NCI-H1105 (cell line): ENCODE measurements around the gene NSD1.
"Not testable (repeated sequence)": the region's sequence is repeated elsewhere in the genome, so short reads cannot be mapped to it uniquely, and the experiment has no call there.

Experiments
- DNase-seq: peaks from one replicate; lab custom pipeline; 2025; lab: John Stamatoyannopoulos, UW

NSD1 gene

GRCh38 chr5:177290816-177291596, 157.4 kb downstream of the NSD1 start:
- DNase-seq: no peak

- no peak for DNase-seq
Observed at GRCh38 chr5:177291735-177292134, 158.2 kb downstream of the NSD1 start.

- DNase-seq: no peak
Observed at GRCh38 chr5:177293819-177294581, 160.4 kb downstream of the NSD1 start.

- DNase-seq: no peak
Observed at GRCh38 chr5:177294632-177295031, 161.1 kb downstream of the NSD1 start.

DNA sequence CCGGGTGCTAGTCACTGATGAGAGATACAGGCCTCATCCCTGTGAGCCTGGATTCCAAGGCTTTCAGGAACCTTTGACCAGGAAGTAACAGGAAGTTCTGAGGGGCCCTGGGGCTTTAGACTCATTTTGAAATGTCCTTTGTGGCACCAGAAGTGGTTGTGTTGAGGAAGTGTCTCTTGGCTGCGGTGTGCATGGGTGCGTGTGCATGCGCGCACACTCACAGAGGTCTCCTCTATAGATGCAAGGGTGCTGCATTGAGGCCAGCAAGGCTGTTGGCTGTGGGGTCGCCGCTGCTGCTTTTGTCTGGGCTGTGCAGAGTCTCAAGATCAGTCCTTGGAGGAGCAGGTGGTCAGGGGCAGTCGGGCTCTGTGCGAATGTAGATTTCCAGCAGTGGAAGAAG, 162.4 kb downstream of the NSD1 start:
- DNase-seq: no peak

- no peak for DNase-seq
Observed at GRCh38 chr5:177296581-177296980, 163.0 kb downstream of the NSD1 start.

- no peak for DNase-seq
Observed at GRCh38 chr5:177297922-177298321, 164.3 kb downstream of the NSD1 start.

DNA sequence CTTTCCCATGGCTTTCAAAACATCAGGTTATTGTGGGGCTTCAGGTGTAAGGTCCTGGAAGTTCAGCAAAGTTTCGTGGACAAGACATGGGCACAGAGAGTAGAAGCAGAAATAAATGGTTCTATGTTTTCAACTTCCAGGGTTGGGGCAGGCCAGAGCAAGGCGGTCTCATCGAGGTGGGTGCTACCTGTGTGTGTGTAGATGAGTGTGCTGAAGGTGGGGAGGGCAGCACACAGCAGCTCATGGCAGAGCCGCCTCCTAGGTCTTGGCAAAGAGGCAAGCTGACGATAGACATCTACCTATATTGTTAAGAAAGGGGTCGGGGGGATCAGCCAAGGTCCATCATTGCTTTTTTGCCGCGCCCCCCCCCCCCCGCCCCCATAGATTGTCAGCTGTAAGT, 166.1 kb downstream of the NSD1 start:
- DNase-seq: no peak

- DNase-seq: no peak
Observed at GRCh38 chr5:177300236-177300880, 166.8 kb downstream of the NSD1 start.

DNA sequence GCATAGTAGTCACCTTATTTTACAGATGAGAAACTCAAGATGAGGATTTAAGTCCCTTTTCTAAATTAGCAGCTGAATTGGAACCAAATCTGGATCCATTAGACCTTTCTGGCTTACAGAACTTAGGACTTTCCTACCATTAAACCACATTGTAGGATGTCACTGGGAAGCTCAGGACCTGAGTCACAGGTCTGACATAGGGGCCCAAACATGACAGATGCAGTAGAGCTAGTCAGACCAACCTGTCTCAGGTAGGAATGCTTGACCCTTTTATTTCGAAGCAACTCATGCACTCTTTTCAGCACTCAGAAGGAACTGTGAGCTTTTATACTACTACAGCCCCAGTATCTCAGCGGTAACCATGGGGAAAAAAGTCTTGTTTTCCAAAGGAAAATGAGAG, 167.4 kb downstream of the NSD1 start:
- no peak for DNase-seq

- DNase-seq: peak; percentile 87
Observed at GRCh38 chr5:177301503-177302165, 168.1 kb downstream of the NSD1 start.

GRCh38 chr5:177302354-177303110, 169.0 kb downstream of the NSD1 start:
- no peak for DNase-seq

DNA sequence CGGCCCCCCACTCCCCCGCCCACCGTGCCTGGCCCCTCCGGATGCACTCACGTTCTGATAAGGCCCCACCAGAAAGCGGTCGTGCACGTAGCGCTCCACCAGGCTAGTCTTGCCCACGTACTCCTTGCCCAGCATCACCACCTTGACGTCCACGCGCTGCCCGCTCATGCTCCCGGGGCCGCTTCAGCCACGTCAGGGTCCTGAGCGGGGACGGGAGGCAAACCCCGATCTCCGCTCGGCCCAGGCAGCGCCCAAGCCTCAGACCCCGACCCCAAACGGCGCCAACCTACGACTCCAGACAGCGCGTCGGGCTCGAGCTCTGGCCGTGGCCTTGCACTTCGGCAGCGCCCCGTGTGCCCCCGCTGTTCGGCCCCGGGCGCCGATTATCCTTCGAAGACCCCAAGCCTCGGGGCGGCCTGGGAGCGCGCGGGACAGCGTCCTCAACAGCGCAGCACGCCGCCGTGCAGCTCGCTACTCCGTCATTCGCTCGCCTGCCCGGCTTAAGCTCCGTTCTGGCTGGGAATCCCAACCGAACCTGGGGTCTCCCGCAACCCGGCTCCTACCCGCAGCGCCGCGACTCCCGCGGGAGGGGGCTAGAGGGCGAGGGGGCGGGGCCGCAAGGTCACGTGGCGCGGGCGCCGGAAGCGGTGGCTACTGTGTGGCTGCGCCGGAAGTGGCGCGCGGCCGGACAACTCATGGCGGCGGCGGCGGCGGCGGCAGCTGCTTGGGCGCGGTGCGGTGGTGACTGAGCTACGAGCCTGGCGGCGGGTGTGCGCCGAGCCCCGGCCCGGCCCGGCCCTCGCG, 169.8 kb downstream of the NSD1 start, which contains the start of the genes PRELID1 and RAB24:
TSS of gene PRELID1 (plus strand) at position 679 of the 804 bp plus-strand sequence. CDS start 187 bp downstream, outside the sequence.
TSS of gene RAB24 (minus strand) at position 599 of the 804 bp plus-strand sequence. CDS start at position 168, 431 bp downstream.
- peak; percentile 22 for DNase-seq

DNA sequence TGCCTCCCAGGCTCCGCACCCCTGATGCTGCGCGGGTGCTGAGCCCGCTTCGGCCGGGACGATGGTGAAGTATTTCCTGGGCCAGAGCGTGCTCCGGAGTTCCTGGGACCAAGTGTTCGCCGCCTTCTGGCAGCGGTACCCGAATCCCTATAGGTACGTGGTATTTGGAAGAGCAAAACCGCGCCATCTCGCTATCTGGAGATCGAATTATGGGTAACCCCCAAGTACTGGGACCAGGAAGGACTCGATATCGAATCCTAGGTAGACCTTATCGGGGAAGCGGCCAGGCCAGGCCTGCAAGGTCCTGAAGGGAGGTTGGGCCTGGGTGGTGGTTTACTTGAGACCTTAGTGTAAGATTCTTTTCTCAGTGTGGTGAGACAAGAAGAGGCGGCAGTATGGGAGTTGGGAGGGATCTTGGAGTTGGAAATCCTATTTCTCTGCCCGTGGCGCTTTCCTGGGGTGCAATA, 170.4 kb downstream of the NSD1 start:
- DNase-seq: no peak

GRCh38 chr5:177304392-177305119, 171.0 kb downstream of the NSD1 start:
- no peak for DNase-seq

- DNase-seq: not testable (repeated sequence)
Observed at GRCh38 chr5:177306103-177306640, 172.6 kb downstream of the NSD1 start.

- DNase-seq: no peak
Observed at GRCh38 chr5:177306674-177307543, 173.3 kb downstream of the NSD1 start.
